GM23338 (cell line): Measurements from ENCODE around the gene ULK3. TPM values are rescaled to one million over a fixed set of nuclear protein-coding genes. Genes with fewer than 3 reads are reported as not detected.
A peak's percentile ranks its signal among the peaks of the same experiment; 100 is the strongest.

ENCODE experiments used
- ATAC-seq: fragments of 200-7000 bp; cut with Tn5 transposase; 3 replicates; pipeline ENCODE4 v1.9.1; 2020
- DNase-seq: peaks from one replicate; pipeline ENCODE4 v3.0.0-alpha.2; 2015; ENCODE audit warnings: low spot score
- H2AFZ ChIP-seq: fragments of 200-600 bp; sonication (generic); 2 replicates; pipeline ENCODE4 v1.8.0; 2016; ENCODE audit warnings: antibody characterized with exemption, mild to moderate bottlenecking, moderate library complexity
- H3F3A ChIP-seq: fragments of 200-600 bp; sonication (generic); replicated peaks from 2 replicates; pipeline ENCODE4 v1.8.0; 2017; ENCODE audit warnings: antibody characterized with exemption, mixed run types, low read depth
- H3K27ac ChIP-seq: fragments of 200-600 bp; sonication (generic); 2 replicates; pipeline ENCODE4 v1.6.1; 2016; ENCODE audit warnings: low read depth
- H3K27me3 ChIP-seq: fragments of 200-600 bp; sonication (generic); 2 replicates; pipeline ENCODE4 v1.8.0; 2016; ENCODE audit warnings: mild to moderate bottlenecking, mixed run types, moderate library complexity; ENCODE audit not compliant: insufficient read depth
- H3K36me3 ChIP-seq: fragments of 200-600 bp; sonication (generic); 2 replicates; pipeline ENCODE4 v1.8.0; 2016; ENCODE audit warnings: mild to moderate bottlenecking; ENCODE audit not compliant: insufficient read depth
- H3K4me1 ChIP-seq: fragments of 200-600 bp; sonication (generic); 2 replicates; pipeline ENCODE4 v1.8.0; 2016; ENCODE audit warnings: mild to moderate bottlenecking, moderate library complexity; ENCODE audit not compliant: insufficient read depth
- H3K4me2 ChIP-seq: fragments of 200-600 bp; sonication (generic); 2 replicates; pipeline ENCODE4 v1.7.1; 2017; ENCODE audit warnings: mixed run types
- H3K4me3 ChIP-seq: fragments of 200-600 bp; sonication (generic); 2 replicates; pipeline ENCODE4 v1.6.1; 2016; ENCODE audit warnings: mixed run types
- H3K79me2 ChIP-seq: fragments of 200-600 bp; sonication (generic); replicated peaks from 2 replicates; pipeline ENCODE4 v1.8.0; 2017; ENCODE audit warnings: mild to moderate bottlenecking; ENCODE audit not compliant: insufficient read depth
- H3K9me2 ChIP-seq: fragments of 200-600 bp; sonication (generic); 2 replicates; pipeline ENCODE4 v1.8.0; 2017; ENCODE audit not compliant: insufficient read depth
- H4K20me1 ChIP-seq: fragments of 200-600 bp; sonication (generic); replicated peaks from 2 replicates; pipeline ENCODE4 v1.8.0; 2017; ENCODE audit warnings: mild to moderate bottlenecking; ENCODE audit not compliant: insufficient read depth
- H3K27ac Mint-ChIP-seq: 2 replicates; pipeline ENCODE4 v1.8.0; 2020; ENCODE audit warnings: inconsistent platforms, mild to moderate bottlenecking, moderate library complexity, mixed read lengths
- H3K27me3 Mint-ChIP-seq: 3 replicates; pipeline ENCODE4 v1.8.0; 2022; ENCODE audit warnings: low read depth, mild to moderate bottlenecking, moderate library complexity, mixed read lengths, inconsistent platforms; ENCODE audit not compliant: insufficient read depth, poor library complexity
- H3K36me3 Mint-ChIP-seq: 3 replicates; pipeline ENCODE4 v1.8.0; 2021; ENCODE audit warnings: low read depth, mild to moderate bottlenecking, inconsistent platforms, moderate library complexity, mixed read lengths
- H3K4me1 Mint-ChIP-seq: 3 replicates; pipeline ENCODE4 v1.8.0; 2020; ENCODE audit warnings: mild to moderate bottlenecking, inconsistent platforms, mixed read lengths
- H3K4me3 Mint-ChIP-seq: 3 replicates; pipeline ENCODE4 v1.8.0; 2021; ENCODE audit warnings: moderate library complexity, mild to moderate bottlenecking, inconsistent platforms, mixed read lengths
- H3K9me3 Mint-ChIP-seq: 3 replicates; pipeline ENCODE4 v1.8.0; 2020; ENCODE audit warnings: moderate library complexity, mild to moderate bottlenecking, inconsistent platforms, mixed read lengths
- CTCF ChIP-seq, 2 experiments: fragments of 200-600 bp in 1 of 2; sonication (generic) in 1 of 2; conservative IDR thresholded peaks; 2 replicates each; pipeline versions ENCODE4 v1.5.1 to v1.6.1; 2016 to 2017; ENCODE audit warnings: antibody characterized with exemption in 2 of 2, low read depth in 2 of 2, mild to moderate bottlenecking in 2 of 2, moderate library complexity in 1 of 2
- ETS1 ChIP-seq: IDR thresholded peaks from 2 replicates; pipeline ENCODE4 v1.6.1; 2016; ENCODE audit warnings: antibody characterized with exemption
- JUNB ChIP-seq: IDR thresholded peaks from one replicate; pipeline ENCODE4 v1.6.1; 2016; ENCODE audit warnings: antibody characterized with exemption; ENCODE audit not compliant: unreplicated experiment
- NANOG ChIP-seq: IDR thresholded peaks from 2 replicates; pipeline ENCODE4 v1.6.1; 2016; ENCODE audit warnings: antibody characterized with exemption, borderline replicate concordance
- POLR2AphosphoS5 ChIP-seq: IDR thresholded peaks from 2 replicates; pipeline ENCODE4 v1.6.1; 2016; ENCODE audit warnings: antibody characterized with exemption, low read depth
- REST ChIP-seq: IDR thresholded peaks from one replicate; pipeline ENCODE4 v1.6.1; 2018; ENCODE audit warnings: antibody characterized with exemption; ENCODE audit not compliant: unreplicated experiment
- ZNF114 ChIP-seq: fragments of 250-450 bp; sonication (Bioruptor Pico); IDR thresholded peaks from 2 replicates; pipeline ENCODE4 v1.5.0; 2020; ENCODE audit warnings: mild to moderate bottlenecking, moderate library complexity
- ZNF331 ChIP-seq: fragments of 250-450 bp; sonication (Bioruptor Pico); IDR thresholded peaks from 2 replicates; pipeline ENCODE4 v1.5.0; 2020; ENCODE audit warnings: low read depth, mild to moderate bottlenecking, moderate library complexity
- polyA plus RNA-seq: library from polyadenylated mRNA; unstranded; fragments of >200 nt; fragmentation: Nextera tagmentation; extraction: Ambion mirVana; gene quantifications from 2 replicates; pipeline ENCODE4 v1.2.1, GENCODE V29; 2016
- total RNA-seq: library from RNA; depleted of rRNA; stranded (reverse); fragments of >200 nt; shearing (Covaris generic); gene quantifications from 2 replicates; pipeline ENCODE4 v1.2.3, GENCODE V29; 2014

Gene ULK3
- total and polyA plus RNA-seq, 2 experiments from 2014 or later: 20.3 to 35.4 TPM

- TF ChIP-seq REST (no peak), ETS1 (no peak), POLR2AphosphoS5 (no peak), CTCF (conservative IDR thresholded peaks at IDR 0.05; ENCODE audit: low read depth in 2 of 2) (no peak), JUNB (no peak), ZNF331 (CRISPR knock-in tag) (no peak), NANOG (no peak), ZNF114 (CRISPR knock-in tag) (no peak)
Measured at GRCh38 chr15:74826921-74827320, 16.0 kb downstream of the ULK3 start (continued).

GRCh38 chr15:74826364-74826819, 16.6 kb downstream of the ULK3 start, which contains the start of gene CPLX3:
Gene CPLX3 (plus strand): TSS chr15:74826627. CDS start chr15:74826704, 77 bp downstream.
- H3K36me3 ChIP-seq: no peaks in the 10 kb centered on the region
- Mint-ChIP-seq H3K4me3 (peak within 1 kb of the TSS; percentile 59), H3K27me3 (peaks cover 35% of the 10 kb centered on the region), H3K9me3 (no peaks in the 10 kb centered on the region), H3K4me1 (peaks cover 14% of the 10 kb centered on the region), H3K27ac (no peak within 1 kb of the TSS), H3K36me3 (no peaks in the 10 kb centered on the region)
- DNase-seq: peak; percentile 69
- peak within 1 kb of the TSS; percentile 71 for H3K4me2 ChIP-seq
- peak; percentile 67 for ATAC-seq
- peak within 1 kb of the TSS; percentile 59; the same call in 1 of the 2 replicates for H2AFZ ChIP-seq
- H3K27me3 ChIP-seq: peaks cover 35% of the 10 kb centered on the region
- no peaks in the 10 kb centered on the region for H3K9me2 ChIP-seq
- peaks cover 5% of the 10 kb centered on the region; the same call in 1 of the 2 replicates for H3F3A ChIP-seq
- H3K4me1 ChIP-seq: peaks cover 7% of the 10 kb centered on the region; the same call in 1 of the 2 replicates
- peak within 1 kb of the TSS; percentile 47 for H3K4me3 ChIP-seq
- no peaks in the 10 kb centered on the region for H4K20me1 ChIP-seq
- TF ChIP-seq ZNF114 (CRISPR knock-in tag) (no peak), REST (peak; percentile 80)
- H3K79me2 ChIP-seq: no peaks in the 10 kb centered on the region
- no peak within 1 kb of the TSS for H3K27ac ChIP-seq
